HepG2 (cell line): Measurements from ENCODE around the gene SPON1. TPM values are rescaled to one million over a fixed set of nuclear protein-coding genes. Genes with fewer than 3 reads are reported as not detected.
A peak's percentile ranks its signal among the peaks of the same experiment; 100 is the strongest.

Experiments used
- ATAC-seq: fragments of 200-7000 bp; cut with Tn5 transposase; 3 replicates; pipeline ENCODE4 v1.9.1; 2020; ENCODE audit warnings: mild to moderate bottlenecking, moderate library complexity
- BruUV-seq: library from RNA; stranded (reverse); fragments of 400-500 nt; replicated peaks from 2 replicates; lab custom pipeline; 2021; lab: Mats Ljungman, UMichigan
- CTCF ChIA-PET: fragments of 300-600 bp; formaldehyde crosslinking; extraction: SDS; loops from one replicate; lab custom pipeline; 2021; ENCODE audit warnings: low total read pairs, inconsistent platforms, low intra/inter-chr PET ratio; lab: Yijun Ruan, JAX
- POLR2A ChIA-PET: fragments of 350-600 bp; sonication (Branson Sonifier 250); formaldehyde crosslinking; loops from one replicate; lab custom pipeline; 2020; ENCODE audit warnings: antibody characterized with exemption, inconsistent platforms; lab: Yijun Ruan, JAX
- DNase-seq: peaks from one replicate; pipeline ENCODE4 v3.0.0-alpha.2; 2015; ENCODE audit warnings: low spot score
- FAIRE-seq: peaks from 3 replicates; lab custom pipeline; 2011; peaks lifted over from hg19 to GRCh38; lab: Jason Lieb, UNC
- H2AFZ ChIP-seq: one replicate; pipeline ENCODE4 v1.6.1; 2011; ENCODE audit warnings: low read length, inconsistent platforms
- H3K27ac ChIP-seq: fragments of 300-600 bp; 3 replicates; pipeline ENCODE4 v1.8.0; 2011; ENCODE audit warnings: mixed run types, mild to moderate bottlenecking, mixed read lengths, low read length, inconsistent platforms; ENCODE audit not compliant: insufficient read depth; ENCODE audit errors: extremely low read length
- H3K27me3 ChIP-seq, 2 experiments: fragments of 200-600 bp in 1 of 2; 2 replicates in 1 of 2; 3 replicates in 1 of 2; pipeline versions ENCODE4 v1.6.0 to v1.8.0; 2011; ENCODE audit warnings: low read length in 2 of 2, mild to moderate bottlenecking in 2 of 2, moderate library complexity in 2 of 2, inconsistent platforms in 1 of 2; ENCODE audit not compliant: insufficient read depth in 2 of 2, control insufficient read depth in 1 of 2
- H3K36me3 ChIP-seq, 2 experiments: fragments of 200-600 bp in 1 of 2; replicated peaks in 1 of 2; 2 replicates in 1 of 2; 3 replicates in 1 of 2; pipeline versions ENCODE4 v1.5.1 to v1.8.0; 2011; ENCODE audit warnings: low read length in 2 of 2, inconsistent platforms in 1 of 2; ENCODE audit not compliant: insufficient read depth in 2 of 2, control insufficient read depth in 1 of 2
- H3K4me1 ChIP-seq: 2 replicates; pipeline ENCODE4 v1.5.1; 2012; ENCODE audit warnings: low read length, inconsistent platforms; ENCODE audit not compliant: insufficient read depth
- H3K4me2 ChIP-seq: 2 replicates; pipeline ENCODE4 v1.6.0; 2011; ENCODE audit warnings: low read depth, low read length, inconsistent platforms
- H3K4me3 ChIP-seq, 3 experiments: fragments of 200-600 bp in 1 of 3; sonication (generic), shearing (Covaris generic) in 1 of 3; replicated peaks in 1 of 3; 2 replicates each; pipeline ENCODE4 v1.5.1; 2011 to 2016; ENCODE audit warnings: low read length in 3 of 3, inconsistent platforms in 2 of 3, low read depth in 2 of 3, mild to moderate bottlenecking in 2 of 3, control low read depth in 1 of 3, mixed read lengths in 1 of 3; ENCODE audit not compliant: insufficient read depth in 1 of 3
- H3K79me2 ChIP-seq: one replicate; pipeline ENCODE4 v1.6.1; 2011; ENCODE audit warnings: low read length, inconsistent platforms; ENCODE audit not compliant: insufficient read depth
- H3K9ac ChIP-seq: 2 replicates; pipeline ENCODE4 v1.6.0; 2011; ENCODE audit warnings: mild to moderate bottlenecking, low read depth, low read length, inconsistent platforms; ENCODE audit not compliant: insufficient read depth
- H3K9me3 ChIP-seq: 2 replicates; pipeline ENCODE4 v1.5.1; 2012; ENCODE audit warnings: mild to moderate bottlenecking, low read length
- H4K20me1 ChIP-seq: 2 replicates; pipeline ENCODE4 v1.6.0; 2011; ENCODE audit warnings: inconsistent platforms, mild to moderate bottlenecking, low read length, moderate library complexity; ENCODE audit not compliant: insufficient read depth
- ARID2 ChIP-seq: sonication (generic); formaldehyde crosslinking; IDR thresholded peaks from 2 replicates; pipeline ENCODE4 v1.8.1; 2022; ENCODE audit warnings: mild to moderate bottlenecking, missing genetic modification reagents, borderline replicate concordance
- DMAP1 ChIP-seq: IDR thresholded peaks from 2 replicates; pipeline ENCODE4 v1.6.1; 2016
- EHMT2 ChIP-seq: fragments of 200-600 bp; sonication (generic); IDR thresholded peaks from 2 replicates; pipeline ENCODE4 v1.7.0; 2017; ENCODE audit warnings: antibody characterized with exemption, low read depth, low read length, borderline replicate concordance
- ERF ChIP-seq: IDR thresholded peaks from 2 replicates; pipeline ENCODE4 v1.6.1; 2018; ENCODE audit warnings: missing biosample characterization, missing genetic modification reagents
- FLYWCH1 ChIP-seq: sonication (generic); formaldehyde crosslinking; IDR thresholded peaks from 2 replicates; pipeline ENCODE4 v1.8.1; 2023; ENCODE audit warnings: mild to moderate bottlenecking, missing genetic modification reagents
- IRF2 ChIP-seq: IDR thresholded peaks from 2 replicates; pipeline ENCODE4 v1.6.1; 2018; ENCODE audit warnings: missing genetic modification reagents, missing compliant biosample characterization
- MTA3 ChIP-seq: sonication (generic); formaldehyde crosslinking; IDR thresholded peaks from 2 replicates; pipeline ENCODE4 v1.4.0; 2020; ENCODE audit warnings: missing genetic modification reagents
- PCBP1 ChIP-seq: fragments of 200-400 bp; formaldehyde crosslinking; IDR thresholded peaks from 2 replicates; pipeline ENCODE4 v1.6.1; 2017; ENCODE audit warnings: mild to moderate bottlenecking, low read depth, low read length, borderline replicate concordance
- RORA ChIP-seq: sonication (generic); formaldehyde crosslinking; IDR thresholded peaks from 2 replicates; pipeline ENCODE4 v1.5.0; 2020; ENCODE audit warnings: mild to moderate bottlenecking, missing genetic modification reagents, moderate library complexity
- SMC3 ChIP-seq: IDR thresholded peaks from 2 replicates; pipeline ENCODE4 v1.6.1; 2011; ENCODE audit warnings: low read length, improper control_type of control experiment
- STAG1 ChIP-seq: sonication (generic); formaldehyde crosslinking; IDR thresholded peaks from 2 replicates; pipeline ENCODE4 v1.4.0; 2020; ENCODE audit warnings: missing genetic modification reagents
- THAP8 ChIP-seq: sonication (generic); formaldehyde crosslinking; IDR thresholded peaks from 2 replicates; pipeline ENCODE4 v1.5.1; 2020; ENCODE audit warnings: missing genetic modification reagents, mild to moderate bottlenecking, borderline replicate concordance
- ZBTB8A ChIP-seq: sonication (generic); formaldehyde crosslinking; IDR thresholded peaks from 2 replicates; pipeline ENCODE4 v1.4.0; 2020; ENCODE audit warnings: mild to moderate bottlenecking, low read depth, missing genetic modification reagents, borderline replicate concordance
- ZNF12 ChIP-seq: sonication (generic); formaldehyde crosslinking; IDR thresholded peaks from 2 replicates; pipeline ENCODE4 v1.5.0; 2020; ENCODE audit warnings: missing genetic modification reagents
- ZNF350 ChIP-seq: sonication (generic); formaldehyde crosslinking; IDR thresholded peaks from 2 replicates; pipeline ENCODE4 v1.4.0; 2020; ENCODE audit warnings: mild to moderate bottlenecking, low read depth, missing genetic modification reagents, borderline replicate concordance
- ZNF563 ChIP-seq: sonication (generic); formaldehyde crosslinking; IDR thresholded peaks from 2 replicates; pipeline ENCODE4 v1.8.0; 2022; ENCODE audit warnings: mild to moderate bottlenecking, moderate library complexity, missing genetic modification reagents
- ZNF740 ChIP-seq: sonication (generic); formaldehyde crosslinking; IDR thresholded peaks from 2 replicates; pipeline ENCODE4 v1.4.0; 2020; ENCODE audit warnings: missing genetic modification reagents
- ZNF800 ChIP-seq: sonication (generic); formaldehyde crosslinking; IDR thresholded peaks from 2 replicates; pipeline ENCODE4 v1.4.0; 2020; ENCODE audit warnings: missing genetic modification reagents
- in situ Hi-C: cut with HindIII; loops from 2 replicates; pipeline ENCODE4 v1.10.0; 2017; ENCODE audit warnings: low pct_unique_long_range_greater_than_20kb; ENCODE audit not compliant: extremely low pct_ligation_motif_present
- intact Hi-C: fragments of 100-400 bp; cut with micrococcal nuclease; formaldehyde crosslinking; loops from one replicate; pipeline ENCODE4 v1.10.0; 2022; ENCODE audit not compliant: unreplicated experiment
- polyA plus RNA-seq, 8 experiments: library from polyadenylated mRNA; depleted of rRNA in 3 of 8; stranded (reverse) in 7 of 8; unstranded in 1 of 8; fragments of >200 nt; fragmentation: Illumina TruSeq in 4 of 8; extraction: Trizol in 4 of 8; gene quantifications; 2 replicates each; pipeline versions ENCODE4 v1.2.1 to v1.2.3, GENCODE V29; 2011 to 2016; ENCODE audit warnings: low read depth in 4 of 8, missing spikeins in 1 of 8, mixed read lengths in 1 of 8; ENCODE audit not compliant: insufficient read depth in 1 of 8
- total RNA-seq, 5 experiments: library from RNA; depleted of rRNA; stranded (reverse); fragments of >200 nt; fragmentation: Illumina TruSeq; extraction: Trizol; gene quantifications; 2 replicates each; pipeline ENCODE4 v1.2.3, GENCODE V29; 2016; ENCODE audit warnings: low read depth in 1 of 5

Gene SPON1
- total and polyA plus RNA-seq, 2 of the 13 experiments (the other 11 are each of a cell fraction or from before 2014, with no cell fraction given) = not detected

GRCh38 chr11:14300661-14301304 lies 338.3 kb downstream of the SPON1 start (continued):
- TF ChIP-seq ARID2 (CRISPR knock-in tag) (no peak), SMC3 (peak; percentile 91), PCBP1 (no peak), STAG1 (peak; percentile 92), ZNF740 (CRISPR knock-in tag) (no peak), ERF (0 out of 2 replicates have a peak, but pooled peaks have one; percentile 25), IRF2 (CRISPR knock-in tag) (0 out of 2 replicates have a peak, but pooled peaks have one; percentile 18), ZBTB8A (CRISPR knock-in tag) (no peak), ZNF800 (CRISPR knock-in tag) (no peak)

- Histone ChIP-seq H3K79me2 (peaks cover 17% of the 10 kb centered on the region), H3K9me3 (no peaks in the 10 kb centered on the region)
- in situ Hi-C loops = loop anchor here (10.0 kb wide), 2 partner anchors 110 to 140 kb away; no protein-coding TSS in a partner anchor
Measured at GRCh38 chr11:14304601-14305000, 342.1 kb downstream of the SPON1 start.

More at GRCh38 chr11:14304601-14305000, 342.1 kb downstream of the SPON1 start:
- POLR2A ChIA-PET = no interaction called here
- BruUV-seq = no TSS peak
- CTCF ChIA-PET = no interaction called here
- no peak overlapping the region for H3K4me2 ChIP-seq
- no peak for TF ChIP-seq EHMT2
- no peak for TF ChIP-seq FLYWCH1
- TF ChIP-seq ZNF350 (CRISPR knock-in tag) = no peak
- no peak for TF ChIP-seq ZNF12 (CRISPR knock-in tag)
- TF ChIP-seq ZNF563 = no peak
- TF ChIP-seq MTA3 (CRISPR knock-in tag) = no peak
- no peak for TF ChIP-seq THAP8 (CRISPR knock-in tag)
- TF ChIP-seq RORA (CRISPR knock-in tag) = no peak
- TF ChIP-seq DMAP1 (CRISPR knock-in tag) = no peak
- H3K36me3 ChIP-seq = no peaks in the 10 kb centered on the region
- H4K20me1 ChIP-seq = peaks cover 9% of the 10 kb centered on the region
- no peak overlapping the region for H2AFZ ChIP-seq
- H3K9ac ChIP-seq = no peak overlapping the region
- intact Hi-C loops = no loop called here
- peaks cover 11% of the 10 kb centered on the region for H3K4me1 ChIP-seq
- FAIRE-seq (no peak), ATAC-seq (no peak), DNase-seq (no peak)
- no peak overlapping the region for H3K4me3 ChIP-seq
- no peaks in the 10 kb centered on the region for H3K27me3 ChIP-seq
- H3K27ac ChIP-seq = no peak overlapping the region
